SK-N-SH (cell line): ENCODE measurements around the gene CLCN2. TPM values are rescaled to one million over a fixed set of nuclear protein-coding genes. Genes with fewer than 3 reads are reported as not detected.

ENCODE experiments used
- CTCF ChIA-PET: fragments of 300-600, 350-600 bp; formaldehyde crosslinking; extraction: SDS; loops from one replicate; lab custom pipeline; 2021; lab: Yijun Ruan, JAX
- POLR2A ChIA-PET: fragments of 350-600 bp; sonication (Branson Sonifier 250); formaldehyde crosslinking; extraction: SDS; loops from one replicate; lab custom pipeline; 2020; ENCODE audit warnings: antibody characterized with exemption, inconsistent platforms; lab: Yijun Ruan, JAX
- DNase-seq: peaks from one replicate; pipeline ENCODE4 v3.0.0; 2012
- H2AFZ ChIP-seq: fragments of 200-600 bp; sonication (generic); 2 replicates; pipeline ENCODE4 v1.8.1; 2016; ENCODE audit warnings: antibody characterized with exemption, mild to moderate bottlenecking, low read depth
- H3F3A ChIP-seq: fragments of 200-600 bp; sonication (generic); replicated peaks from 2 replicates; pipeline ENCODE3; 2016; ENCODE audit warnings: antibody characterized with exemption, mild to moderate bottlenecking; ENCODE audit not compliant: insufficient read depth
- H3K27ac ChIP-seq, 2 experiments: fragments of 200-500 bp in 1 of 2; fragments of 200-600 bp in 1 of 2; sonication (Bioruptor generic) in 1 of 2; sonication (generic), shearing (Covaris generic) in 1 of 2; 2 replicates each; pipeline versions ENCODE4 v1.5.1 to v1.6.1; 2014 to 2016; ENCODE audit warnings: low read depth in 2 of 2, inconsistent platforms in 1 of 2, low read length in 1 of 2, mild to moderate bottlenecking in 1 of 2, mixed read lengths in 1 of 2
- H3K27me3 ChIP-seq: fragments of 200-600 bp; sonication (generic), shearing (Covaris generic); 2 replicates; pipeline ENCODE4 v1.6.1; 2016; ENCODE audit warnings: mixed run types; ENCODE audit not compliant: insufficient read depth
- H3K36me3 ChIP-seq, 2 experiments: fragments of 200-500 bp in 1 of 2; fragments of 200-600 bp in 1 of 2; sonication (Bioruptor generic) in 1 of 2; sonication (generic) in 1 of 2; replicated peaks in 1 of 2; 2 replicates each; pipeline versions ENCODE3 to v1.5.1; 2014 to 2016; ENCODE audit warnings: low read length in 1 of 2, mild to moderate bottlenecking in 1 of 2; ENCODE audit not compliant: insufficient read depth in 2 of 2, control insufficient read depth in 1 of 2
- H3K4me1 ChIP-seq, 2 experiments: fragments of 200-500 bp in 1 of 2; fragments of 200-600 bp in 1 of 2; sonication (Bioruptor generic) in 1 of 2; sonication (generic), shearing (Covaris generic) in 1 of 2; 2 replicates each; pipeline versions ENCODE4 v1.5.1 to v1.6.1; 2014 to 2016; ENCODE audit warnings: low read depth in 1 of 2, low read length in 1 of 2, mixed run types in 1 of 2; ENCODE audit not compliant: insufficient read depth in 2 of 2, control insufficient read depth in 1 of 2
- H3K4me2 ChIP-seq: fragments of 200-600 bp; sonication (generic), shearing (Covaris generic); 2 replicates; pipeline ENCODE4 v1.6.1; 2017; ENCODE audit warnings: mixed run types
- H3K4me3 ChIP-seq, 2 experiments: fragments of 200-500 bp in 1 of 2; fragments of 200-600 bp in 1 of 2; sonication (Bioruptor generic) in 1 of 2; sonication (generic), shearing (Covaris generic) in 1 of 2; 2 replicates each; pipeline versions ENCODE4 v1.5.1 to v1.8.1; 2014 to 2016; ENCODE audit warnings: low read depth in 2 of 2, inconsistent platforms in 1 of 2, low read length in 1 of 2, mild to moderate bottlenecking in 1 of 2, mixed read lengths in 1 of 2, moderate library complexity in 1 of 2
- H3K79me2 ChIP-seq: fragments of 200-600 bp; sonication (generic); 2 replicates; pipeline ENCODE4 v1.8.1; 2017; ENCODE audit warnings: mild to moderate bottlenecking; ENCODE audit not compliant: insufficient read depth
- H3K9ac ChIP-seq: fragments of 200-600 bp; sonication (generic); 2 replicates; pipeline ENCODE4 v1.6.1; 2017; ENCODE audit warnings: mixed run types
- H3K9me2 ChIP-seq: fragments of 200-600 bp; sonication (generic); 2 replicates; pipeline ENCODE4 v1.6.1; 2017; ENCODE audit warnings: mixed run types
- H3K9me3 ChIP-seq: fragments of 200-600 bp; sonication (generic); 2 replicates; pipeline ENCODE4 v1.6.1; 2017; ENCODE audit warnings: mixed run types, mild to moderate bottlenecking, moderate library complexity
- H4K20me1 ChIP-seq: fragments of 200-600 bp; sonication (generic); 2 replicates; pipeline ENCODE4 v1.6.1; 2017; ENCODE audit warnings: mild to moderate bottlenecking, mixed run types; ENCODE audit not compliant: insufficient read depth
- EP300 ChIP-seq, 2 experiments: IDR thresholded peaks; 2 replicates each; pipeline versions ENCODE4 v1.4.0 to v1.6.1; 2012; ENCODE audit warnings: borderline replicate concordance in 1 of 2, low read depth in 1 of 2, low read length in 1 of 2
- FOSL2 ChIP-seq: IDR thresholded peaks from 2 replicates; pipeline ENCODE4 v1.4.0; 2012; ENCODE audit warnings: low read depth, mild to moderate bottlenecking, moderate library complexity, borderline replicate concordance
- FOXJ3 ChIP-seq: sonication (generic); formaldehyde crosslinking; IDR thresholded peaks from 2 replicates; pipeline ENCODE4 v1.5.1; 2020; ENCODE audit warnings: mild to moderate bottlenecking, missing genetic modification reagents
- FOXM1 ChIP-seq: IDR thresholded peaks from 2 replicates; pipeline ENCODE4 v1.4.0; 2012; ENCODE audit warnings: low read depth, mild to moderate bottlenecking
- GATA2 ChIP-seq: sonication (generic); formaldehyde crosslinking; IDR thresholded peaks from 2 replicates; pipeline ENCODE4 v1.5.0; 2020; ENCODE audit warnings: mild to moderate bottlenecking, missing genetic modification reagents
- IRF3 ChIP-seq: fragments of 150-350 bp; IDR thresholded peaks from 2 replicates; pipeline ENCODE4 v1.6.1; 2016; ENCODE audit warnings: mild to moderate bottlenecking, low read depth, low read length
- JUND ChIP-seq: IDR thresholded peaks from 2 replicates; pipeline ENCODE4 v1.4.0; 2012
- NFIC ChIP-seq: IDR thresholded peaks from 2 replicates; pipeline ENCODE4 v1.4.0; 2012; ENCODE audit warnings: borderline replicate concordance
- NRF1 ChIP-seq: IDR thresholded peaks from 2 replicates; pipeline ENCODE4 v1.6.1; 2012; ENCODE audit warnings: low read depth, mild to moderate bottlenecking, low read length
- POLR2AphosphoS5 ChIP-seq: IDR thresholded peaks from 2 replicates; pipeline ENCODE4 v1.6.1; 2012; ENCODE audit warnings: low read depth, low read length
- SIN3A ChIP-seq: IDR thresholded peaks from 2 replicates; pipeline ENCODE4 v1.6.1; 2012; ENCODE audit warnings: low read depth, mild to moderate bottlenecking, low read length, moderate library complexity, borderline replicate concordance
- SMC3 ChIP-seq: IDR thresholded peaks from 2 replicates; pipeline ENCODE4 v1.6.1; 2012; ENCODE audit warnings: low read depth, low read length, improper control_type of control experiment
- TCF12 ChIP-seq: IDR thresholded peaks from 2 replicates; pipeline ENCODE4 v1.4.0; 2012
- TEAD4 ChIP-seq: IDR thresholded peaks from 2 replicates; pipeline ENCODE4 v1.4.0; 2012; ENCODE audit warnings: mild to moderate bottlenecking, borderline replicate concordance; ENCODE audit not compliant: insufficient read depth
- ZBTB33 ChIP-seq: IDR thresholded peaks from 2 replicates; pipeline ENCODE4 v1.4.0; 2012; ENCODE audit warnings: low read depth, borderline replicate concordance
- WGBS: methylation state at CpG from one replicate; pipeline ENCODE4 v1.1.6; 2017; ENCODE audit warnings: low lambda C conversion rate; 5-methylcytosine and 5-hydroxymethylcytosine counted together
- polyA plus RNA-seq, 3 experiments: library from polyadenylated mRNA; depleted of rRNA; stranded (reverse); fragments of >200 nt; gene quantifications; 2 replicates each; pipeline ENCODE4 v1.2.3, GENCODE V29; 2012

The CLCN2 gene
- polyA plus RNA-seq, 1 of the 3 experiments (the other 2 are of a cell fraction): 9.1 TPM

GRCh38 chr3:184375747-184376461 is 14.5 kb upstream of the CLCN2 start:
- Histone ChIP-seq H3K4me1 (peaks cover 10 to 12% of the 10 kb centered on the region in 2 experiments; a peak in 2 of 4 replicates), H3K27ac (no peak overlapping the region), H3K27me3 (peaks cover 7% of the 10 kb centered on the region; the same call in 1 of the 2 replicates), H3K79me2 (no peaks in the 10 kb centered on the region), H4K20me1 (no peaks in the 10 kb centered on the region), H3K9me2 (no peaks in the 10 kb centered on the region), H2AFZ (no peak overlapping the region), H3K4me2 (no peak overlapping the region), H3K9ac (no peak overlapping the region), H3F3A (peaks cover 8% of the 10 kb centered on the region), H3K4me3 (no peak overlapping the region), H3K9me3 (no peaks in the 10 kb centered on the region), H3K36me3 (no peaks in the 10 kb centered on the region)
- no peak for DNase-seq
- TF ChIP-seq EP300 (IDR thresholded peaks at IDR 0.05; ENCODE audit: borderline replicate concordance in 1 of 2, low read depth in 1 of 2, low read length in 1 of 2) (no peak), TEAD4 (no peak), SMC3 (no peak), TCF12 (no peak)
- ChIA-PET POLR2A (no interaction called here), CTCF (interaction anchor here (0.9 to 11.1 kb wide), 8 partner anchors 13 to 428 kb away, joined by 3 to 165 read pairs (median 4); no protein-coding TSS in a partner anchor)
- 81% methylated on average over 12 of the region's 12 CpGs for WGBS

GRCh38 chr3:184373422-184373821 is 12.0 kb upstream of the CLCN2 start:
- Histone ChIP-seq H3K4me3 (no peak overlapping the region), H3K36me3 (peaks cover 7 to 11% of the 10 kb centered on the region in 2 experiments), H4K20me1 (peaks cover 13% of the 10 kb centered on the region), H2AFZ (no peak overlapping the region), H3F3A (peaks cover 25% of the 10 kb centered on the region), H3K4me1 (peaks cover 0 to 19% of the 10 kb centered on the region in 2 experiments; a peak in 3 of 4 replicates), H3K27ac (no peak overlapping the region), H3K9me2 (no peaks in the 10 kb centered on the region), H3K9ac (no peak overlapping the region), H3K9me3 (no peaks in the 10 kb centered on the region), H3K79me2 (no peaks in the 10 kb centered on the region), H3K4me2 (no peak overlapping the region), H3K27me3 (no peaks in the 10 kb centered on the region)
- POLR2A ChIA-PET: no interaction called here
- 74% methylated on average over 3 of the region's 6 CpGs for WGBS
- no peak for DNase-seq
- TF ChIP-seq ZBTB33 (no peak), GATA2 (no peak), NFIC (no peak), FOXM1 (no peak), TEAD4 (no peak), POLR2AphosphoS5 (no peak), JUND (no peak), TCF12 (no peak), SIN3A (no peak), NRF1 (no peak), IRF3 (no peak), FOSL2 (no peak), FOXJ3 (CRISPR knock-in tag) (no peak)
- CTCF ChIA-PET: interaction anchor here (0.7 to 11.1 kb wide), 11 partner anchors 8 to 188 kb away, joined by 3 to 165 read pairs (median 21); partner anchors contain the start of gene EPHB3
